H1 (cell line): Measurements from ENCODE around the gene TNFRSF8. TPM values are rescaled to one million over a fixed set of nuclear protein-coding genes. Genes with fewer than 3 reads are reported as not detected.

Experiments
- CTCF ChIA-PET: fragments of 300-600 bp; sonication (Branson Sonifier 250); formaldehyde crosslinking; loops from one replicate; lab custom pipeline; 2021; ENCODE audit not compliant: partially characterized antibody; lab: Charles Lee
- POLR2A ChIA-PET: fragments of 300-600 bp; sonication (Branson Sonifier 250); formaldehyde crosslinking; loops from one replicate; lab custom pipeline; 2021; ENCODE audit warnings: inconsistent platforms; ENCODE audit not compliant: partially characterized antibody; lab: Charles Lee
- DNase-seq, 2 experiments: peaks; one replicate each; pipeline versions ENCODE4 v3.0.0 to v3.0.0-alpha.2; 2010 to 2022; ENCODE audit warnings: low spot score in 2 of 2, low read depth in 1 of 2, mixed read lengths in 1 of 2
- FAIRE-seq: peaks from 2 replicates; lab custom pipeline; 2011; peaks lifted over from hg19 to GRCh38; lab: Jason Lieb, UNC
- H2AFZ ChIP-seq: 2 replicates; pipeline ENCODE4 v1.8.1; 2012; ENCODE audit warnings: low read length, inconsistent platforms
- H2AK5ac ChIP-seq: 2 replicates; pipeline ENCODE4 v1.6.1; 2013; ENCODE audit warnings: low read depth, low read length
- H2BK120ac ChIP-seq: replicated peaks from 2 replicates; pipeline ENCODE3; 2013; ENCODE audit warnings: low read depth, low read length, inconsistent platforms
- H2BK12ac ChIP-seq: 2 replicates; pipeline ENCODE4 v1.6.1; 2013; ENCODE audit warnings: low read depth, low read length
- H2BK15ac ChIP-seq: 2 replicates; pipeline ENCODE4 v1.6.1; 2013; ENCODE audit warnings: low read length
- H2BK20ac ChIP-seq: 2 replicates; pipeline ENCODE4 v1.6.1; 2013; ENCODE audit warnings: low read length
- H2BK5ac ChIP-seq: 2 replicates; pipeline ENCODE4 v1.6.1; 2013; ENCODE audit warnings: low read depth, low read length
- H3K14ac ChIP-seq: 2 replicates; pipeline ENCODE4 v1.6.1; 2013; ENCODE audit warnings: inconsistent platforms; ENCODE audit not compliant: insufficient read length
- H3K18ac ChIP-seq: 2 replicates; pipeline ENCODE4 v1.6.1; 2013; ENCODE audit warnings: low read length; ENCODE audit errors: extremely low read depth
- H3K23ac ChIP-seq: 2 replicates; pipeline ENCODE4 v1.6.1; 2013; ENCODE audit warnings: inconsistent platforms; ENCODE audit not compliant: insufficient read length
- H3K23me2 ChIP-seq: 2 replicates; pipeline ENCODE4 v1.6.1; 2013; ENCODE audit warnings: low read depth, low read length
- H3K27ac ChIP-seq: 2 replicates; pipeline ENCODE4 v1.6.1; 2011; ENCODE audit warnings: low read depth, low read length, inconsistent platforms
- H3K27me3 ChIP-seq, 4 experiments: replicated peaks in 1 of 4; 1 replicate in 1 of 4; 2 replicates in 3 of 4; pipeline versions ENCODE4 v1.6.1 to v1.8.1; 2011 to 2013; ENCODE audit warnings: low read length in 3 of 4, mild to moderate bottlenecking in 3 of 4, inconsistent platforms in 2 of 4, mixed read lengths in 2 of 4, moderate library complexity in 1 of 4; ENCODE audit not compliant: control insufficient read depth in 3 of 4, insufficient read depth in 3 of 4; ENCODE audit errors: extremely low read depth in 1 of 4
- H3K36me3 ChIP-seq, 4 experiments: 2 replicates each; pipeline versions ENCODE4 v1.6.1 to v1.8.1; 2011 to 2013; ENCODE audit warnings: mild to moderate bottlenecking in 4 of 4, low read length in 3 of 4, moderate library complexity in 2 of 4, control low read depth in 1 of 4, inconsistent platforms in 1 of 4; ENCODE audit not compliant: insufficient read depth in 4 of 4, control insufficient read depth in 2 of 4
- H3K4ac ChIP-seq: replicated peaks from 2 replicates; pipeline ENCODE3; 2013; ENCODE audit warnings: low read length, low read depth, mixed read lengths, inconsistent platforms; ENCODE audit not compliant: insufficient read length
- H3K4me1 ChIP-seq, 4 experiments: replicated peaks in 1 of 4; 1 replicate in 1 of 4; 2 replicates in 3 of 4; pipeline versions ENCODE4 v1.6.1 to v1.8.1; 2011 to 2013; ENCODE audit warnings: low read length in 3 of 4, inconsistent platforms in 2 of 4, mixed read lengths in 1 of 4; ENCODE audit not compliant: insufficient read depth in 4 of 4, control insufficient read depth in 3 of 4
- H3K4me2 ChIP-seq, 2 experiments: 2 replicates each; pipeline versions ENCODE4 v1.6.1 to v1.8.1; 2011 to 2013; ENCODE audit warnings: low read depth in 2 of 2, low read length in 2 of 2, control low read depth in 1 of 2, inconsistent platforms in 1 of 2, mild to moderate bottlenecking in 1 of 2; ENCODE audit not compliant: insufficient read depth in 1 of 2
- H3K4me3 ChIP-seq, 4 experiments: fragments of 200-600, 300-600 bp in 1 of 4; sonication (generic), shearing (Covaris generic), sonication (Bioruptor Twin) in 1 of 4; 2 replicates each; pipeline versions ENCODE4 v1.5.1 to v1.8.1; 2011 to 2016; ENCODE audit warnings: low read length in 4 of 4, low read depth in 3 of 4, control low read depth in 2 of 4, inconsistent platforms in 2 of 4, mild to moderate bottlenecking in 2 of 4, mixed read lengths in 1 of 4, moderate library complexity in 1 of 4; ENCODE audit not compliant: insufficient read depth in 2 of 4; ENCODE audit errors: extremely low read depth in 1 of 4
- H3K56ac ChIP-seq: replicated peaks from 2 replicates; pipeline ENCODE3; 2013; ENCODE audit warnings: low read depth, mild to moderate bottlenecking, mixed read lengths, low read length, inconsistent platforms; ENCODE audit not compliant: insufficient read length
- H3K79me1 ChIP-seq: 2 replicates; pipeline ENCODE4 v1.6.1; 2013; ENCODE audit warnings: low read depth, low read length, control low read depth
- H3K79me2 ChIP-seq, 2 experiments: 2 replicates each; pipeline versions ENCODE4 v1.6.1 to v1.8.1; 2012 to 2013; ENCODE audit warnings: low read length in 2 of 2, mild to moderate bottlenecking in 2 of 2, inconsistent platforms in 1 of 2; ENCODE audit not compliant: insufficient read depth in 2 of 2, control insufficient read depth in 1 of 2
- H3K9ac ChIP-seq, 4 experiments: replicated peaks in 1 of 4; 1 replicate in 1 of 4; 2 replicates in 3 of 4; pipeline versions ENCODE4 v1.6.1 to v1.8.1; 2011 to 2013; ENCODE audit warnings: low read depth in 3 of 4, low read length in 3 of 4, control low read depth in 2 of 4, mild to moderate bottlenecking in 2 of 4, moderate library complexity in 2 of 4, inconsistent platforms in 1 of 4; ENCODE audit errors: extremely low read depth in 1 of 4
- H3K9me3 ChIP-seq, 2 experiments: 2 replicates each; pipeline versions ENCODE4 v1.6.1 to v1.8.1; 2012 to 2013; ENCODE audit warnings: mild to moderate bottlenecking in 2 of 2, moderate library complexity in 2 of 2, control low read depth in 1 of 2, inconsistent platforms in 1 of 2, low read depth in 1 of 2, low read length in 1 of 2, mixed read lengths in 1 of 2; ENCODE audit not compliant: insufficient read depth in 2 of 2
- H4K20me1 ChIP-seq, 2 experiments: replicated peaks in 1 of 2; 2 replicates each; pipeline versions ENCODE3 to v1.8.1; 2011 to 2013; ENCODE audit warnings: inconsistent platforms in 2 of 2, low read length in 2 of 2, mild to moderate bottlenecking in 1 of 2; ENCODE audit not compliant: insufficient read depth in 2 of 2, control insufficient read depth in 1 of 2
- H4K5ac ChIP-seq: 2 replicates; pipeline ENCODE4 v1.6.1; 2013; ENCODE audit warnings: low read length, low read depth, mixed read lengths, inconsistent platforms; ENCODE audit not compliant: insufficient read length
- H4K8ac ChIP-seq: 2 replicates; pipeline ENCODE4 v1.8.0; 2013; ENCODE audit warnings: mild to moderate bottlenecking, moderate library complexity, low read length, inconsistent platforms; ENCODE audit not compliant: insufficient read depth; ENCODE audit errors: extremely low read depth
- H4K91ac ChIP-seq: replicated peaks from 2 replicates; pipeline ENCODE3; 2013; ENCODE audit warnings: low read length, mixed read lengths, inconsistent platforms; ENCODE audit not compliant: insufficient read length
- E2F6 ChIP-seq: IDR thresholded peaks from 2 replicates; pipeline ENCODE4 v1.6.1; 2012; ENCODE audit warnings: inconsistent platforms
- JUND ChIP-seq: IDR thresholded peaks from 2 replicates; pipeline ENCODE4 v1.6.1; 2011; ENCODE audit warnings: mild to moderate bottlenecking, improper control_type of control experiment, low read length
- POLR2AphosphoS5 ChIP-seq: IDR thresholded peaks from 2 replicates; pipeline ENCODE4 v1.6.1; 2011; ENCODE audit warnings: low read depth, low read length
- SP1 ChIP-seq: IDR thresholded peaks from 2 replicates; pipeline ENCODE4 v1.6.1; 2011; ENCODE audit warnings: low read depth, low read length
- SP4 ChIP-seq: IDR thresholded peaks from 2 replicates; pipeline ENCODE4 v1.6.1; 2012; ENCODE audit warnings: low read length, inconsistent platforms
- WGBS, 2 experiments: shearing (Covaris generic) in 1 of 2; methylation state at CpG; one replicate each; pipeline versions ENCODE4 v1.1.6 to v1.1.7; 2013 to 2015; ENCODE audit warnings: low lambda C conversion rate in 2 of 2, mixed read lengths in 2 of 2, inconsistent platforms in 1 of 2, low coverage in 1 of 2, missing lambda C conversion rate in 1 of 2; ENCODE audit not compliant: insufficient replicate concordance in 2 of 2, insufficient coverage in 1 of 2, insufficient read length in 1 of 2; ENCODE audit errors: extremely low coverage in 1 of 2, missing lambda C conversion rate in 1 of 2; 5-methylcytosine and 5-hydroxymethylcytosine counted together
- polyA plus RNA-seq, 7 experiments: library from polyadenylated mRNA; depleted of rRNA in 3 of 7; stranded (reverse) in 5 of 7; unstranded in 2 of 7; fragments of >200 nt in 5 of 7; fragments of 200-250 nt in 2 of 7; gene quantifications; 1 replicate in 5 of 7; 2 replicates in 1 of 7; 4 replicates in 1 of 7; pipeline versions ENCODE4 v1.2.1 to v1.2.3, GENCODE V29; 2011 to 2013; ENCODE audit warnings: missing spikeins in 2 of 7, mixed read lengths in 2 of 7
- total RNA-seq: library from RNA; stranded (reverse); fragmentation: NEBNext Ultra II Directional; extraction: Animal tissue kit (Norgen Biotek cat#: 25700); gene quantifications from 2 replicates; pipeline ENCODE4 v1.2.1, GENCODE V29; 2021

TNFRSF8 gene
- total and polyA plus RNA-seq, 2 of the 8 experiments (the other 6 are each of a cell fraction or from before 2014, with no cell fraction given), result 23.2 to 32.7 TPM

- FAIRE-seq, result no peak
- TF ChIP-seq JUND (no peak), SP4 (no peak), SP1 (no peak), POLR2AphosphoS5 (no peak), E2F6 (no peak)
These were observed 120.1 kb downstream of the TNFRSF8 start for GRCh38 chr1:12183095-12183794.

More at GRCh38 chr1:12183095-12183794, 120.1 kb downstream of the TNFRSF8 start:
- Histone ChIP-seq H3K4me2 (no peak overlapping the region), H4K5ac (no peak overlapping the region), H4K8ac (no peak overlapping the region), H2BK12ac (no peak overlapping the region), H3K4me3 (no peak overlapping the region), H3K79me1 (no peaks in the 10 kb centered on the region), H3K56ac (no peak overlapping the region), H3K23ac (no peak overlapping the region), H3K79me2 (no peaks in the 10 kb centered on the region), H3K23me2 (no peaks in the 10 kb centered on the region), H3K27me3 (no peaks in the 10 kb centered on the region), H3K4ac (no peak overlapping the region), H3K18ac (no peak overlapping the region), H3K9me3 (peaks cover 0 to 13% of the 10 kb centered on the region in 2 experiments; a peak in 1 of 4 replicates), H3K14ac (no peak overlapping the region), H3K27ac (no peak overlapping the region), H2BK15ac (no peak overlapping the region), H3K9ac (no peak overlapping the region), H3K36me3 (no peaks in the 10 kb centered on the region), H2BK5ac (no peak overlapping the region), H2BK120ac (no peak overlapping the region), H2BK20ac (no peak overlapping the region), H2AK5ac (no peak overlapping the region), H3K4me1 (peaks cover 0 to 9% (median 6%) of the 10 kb centered on the region in 4 experiments; a peak in 5 of 7 replicates), H4K20me1 (no peaks in the 10 kb centered on the region), H4K91ac (no peak overlapping the region), H2AFZ (no peak overlapping the region)
- no peak for DNase-seq
- ChIA-PET POLR2A (interaction anchor here (0.8 to 0.9 kb wide), 2 partner anchors 24 to 275 kb away, joined by 3 to 4 read pairs; no protein-coding TSS in a partner anchor), CTCF (interaction anchor here (0.7 to 9.7 kb wide), 12 partner anchors 8 to 104 kb away, joined by 3 to 165 read pairs (median 5); no protein-coding TSS in a partner anchor)
- 76% methylated on average over 7 of the region's 7 CpGs; no CpG with 5 or more reads in 1 of the 2 experiments for WGBS, 2 experiments
